Hypothalamus (tissue), 51 donors: Measurements from ENCODE around the gene COPS9.
A peak's percentile ranks its signal among the peaks of the same experiment; 100 is the strongest.

ENCODE experiments used
- DNase-seq, 51 donors: peaks; one replicate each; lab custom pipeline; 2025; lab: John Stamatoyannopoulos, UW

The COPS9 gene

GRCh38 chr2:240166761-240167587 is 30.9 kb upstream of the COPS9 start:
- DNase-seq = no peak

GRCh38 chr2:240166191-240166590 is 30.1 kb upstream of the COPS9 start:
- no peak for DNase-seq

- DNase-seq = no peak
Measured at GRCh38 chr2:240165661-240166060, 29.6 kb upstream of the COPS9 start.

GRCh38 chr2:240165034-240165433 is 28.9 kb upstream of the COPS9 start:
- no peak for DNase-seq

GRCh38 chr2:240164586-240164985 is 28.5 kb upstream of the COPS9 start:
- no peak for DNase-seq

- DNase-seq = no peak
Measured at GRCh38 chr2:240163844-240164574, 27.9 kb upstream of the COPS9 start.

GRCh38 chr2:240162939-240163714 is 27.0 kb upstream of the COPS9 start:
- no peak for DNase-seq

- DNase-seq = no peak
Measured at GRCh38 chr2:240162531-240162930, 26.4 kb upstream of the COPS9 start.

- no peak for DNase-seq
Measured at GRCh38 chr2:240162032-240162431, 25.9 kb upstream of the COPS9 start.

GRCh38 chr2:240161087-240161750 is 25.1 kb upstream of the COPS9 start:
- no peak for DNase-seq

GRCh38 chr2:240160291-240161086 is 24.4 kb upstream of the COPS9 start:
- no peak for DNase-seq

- no peak for DNase-seq
Measured at GRCh38 chr2:240159251-240159839, 23.2 kb upstream of the COPS9 start.

GRCh38 chr2:240157147-240157470 is 21.0 kb upstream of the COPS9 start:
- DNase-seq = no peak

GRCh38 chr2:240156435-240157146 is 20.5 kb upstream of the COPS9 start:
- no peak for DNase-seq

GRCh38 chr2:240155745-240156390 is 19.8 kb upstream of the COPS9 start:
- DNase-seq = no peak

- DNase-seq = peak in 41 of 51 donors; percentile 11 to 84 (median 59)
Measured at GRCh38 chr2:240155048-240155744, 19.1 kb upstream of the COPS9 start.

GRCh38 chr2:240154606-240155005 is 18.5 kb upstream of the COPS9 start:
- no peak for DNase-seq

GRCh38 chr2:240153418-240153817 is 17.3 kb upstream of the COPS9 start:
- no peak for DNase-seq
